Measurements from ENCODE around the gene SH3BP5. TPM values are rescaled to one million over a fixed set of nuclear protein-coding genes. Genes with fewer than 3 reads are reported as not detected.

Gene SH3BP5
- total and polyA plus RNA-seq, 2 experiments from 2014 or later = 15.9 to 16.3 TPM

DNA sequence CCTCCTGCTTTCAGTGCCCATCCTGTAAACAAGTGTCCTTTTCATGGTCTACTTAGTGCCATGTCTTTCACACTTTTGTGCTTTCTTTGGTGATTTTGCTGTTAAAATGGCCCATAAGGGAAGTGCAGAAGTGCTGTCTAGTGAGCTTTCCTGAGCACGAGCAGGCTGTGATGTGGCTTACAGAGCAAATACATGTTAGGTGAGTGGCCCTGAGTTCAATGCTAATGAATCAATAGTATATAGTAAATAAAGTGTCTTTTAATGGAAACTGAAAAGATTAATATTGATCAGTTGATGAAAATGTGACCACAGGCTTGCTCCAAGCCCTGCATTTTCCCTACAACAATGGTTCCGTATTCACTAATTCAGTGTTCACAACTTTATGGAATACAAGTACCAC, 5.7 kb downstream of the SH3BP5 start:
- Histone ChIP-seq H3K4me3 (no peak overlapping the region), H3K27me3 (no peaks in the 10 kb centered on the region), H3K4me1 (ENCODE audit: insufficient read depth) (peaks cover 46% of the 10 kb centered on the region), H3K9me3 (ENCODE audit: low read depth) (no peaks in the 10 kb centered on the region), H2AFZ (no peak overlapping the region), H3K9me2 (replicated peaks; ENCODE audit: insufficient read depth) (no peaks in the 10 kb centered on the region), H3K79me2 (peaks cover 63% of the 10 kb centered on the region), H3K36me3 (replicated peaks; ENCODE audit: insufficient read depth, low read depth) (no peaks in the 10 kb centered on the region), H3K4me2 (no peak overlapping the region), H3K27ac (peak overlapping the region; percentile 82), H4K20me1 (ENCODE audit: insufficient read depth, poor library complexity, severe bottlenecking) (no peaks in the 10 kb centered on the region)
- TF ChIP-seq EZH2phosphoT487 (IDR thresholded peaks at IDR 0.05; ENCODE audit: low read depth, severe bottlenecking, unreplicated experiment) = no peak
- TF ChIP-seq EZH2 (IDR thresholded peaks at IDR 0.05; ENCODE audit: borderline replicate concordance) = no peak
- TF ChIP-seq, protein P1, sequence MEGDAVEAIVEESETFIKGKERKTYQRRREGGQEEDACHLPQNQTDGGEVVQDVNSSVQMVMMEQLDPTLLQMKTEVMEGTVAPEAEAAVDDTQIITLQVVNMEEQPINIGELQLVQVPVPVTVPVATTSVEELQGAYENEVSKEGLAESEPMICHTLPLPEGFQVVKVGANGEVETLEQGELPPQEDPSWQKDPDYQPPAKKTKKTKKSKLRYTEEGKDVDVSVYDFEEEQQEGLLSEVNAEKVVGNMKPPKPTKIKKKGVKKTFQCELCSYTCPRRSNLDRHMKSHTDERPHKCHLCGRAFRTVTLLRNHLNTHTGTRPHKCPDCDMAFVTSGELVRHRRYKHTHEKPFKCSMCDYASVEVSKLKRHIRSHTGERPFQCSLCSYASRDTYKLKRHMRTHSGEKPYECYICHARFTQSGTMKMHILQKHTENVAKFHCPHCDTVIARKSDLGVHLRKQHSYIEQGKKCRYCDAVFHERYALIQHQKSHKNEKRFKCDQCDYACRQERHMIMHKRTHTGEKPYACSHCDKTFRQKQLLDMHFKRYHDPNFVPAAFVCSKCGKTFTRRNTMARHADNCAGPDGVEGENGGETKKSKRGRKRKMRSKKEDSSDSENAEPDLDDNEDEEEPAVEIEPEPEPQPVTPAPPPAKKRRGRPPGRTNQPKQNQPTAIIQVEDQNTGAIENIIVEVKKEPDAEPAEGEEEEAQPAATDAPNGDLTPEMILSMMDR (IDR thresholded peaks at IDR 0.05; ENCODE audit: poor library complexity) = no peak
- 88% methylated on average over 2 of the region's 2 CpGs for WGBS (ENCODE audit: low lambda C conversion rate, missing lambda C conversion rate)
- DNase-seq (ENCODE audit: low spot score) = no peak

DNA sequence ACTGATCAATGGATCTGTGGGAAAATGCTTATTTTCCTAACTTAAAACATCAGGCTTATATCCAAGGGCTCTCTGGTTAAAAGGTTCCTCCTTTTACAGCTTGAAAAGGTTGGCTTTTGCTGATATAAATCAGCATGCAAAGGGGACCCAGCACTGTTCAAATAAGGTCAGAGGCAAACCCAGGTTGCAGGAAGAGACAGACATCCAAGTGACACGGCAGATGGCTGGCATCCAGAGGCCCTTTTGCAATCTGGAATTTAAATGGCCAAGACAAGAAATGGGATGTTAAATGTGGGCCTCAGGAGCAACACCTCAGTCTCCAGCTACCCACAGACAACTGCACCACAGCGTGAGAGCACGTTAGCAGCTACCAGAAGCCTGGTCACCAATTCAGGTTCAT, 6.3 kb downstream of the SH3BP5 start:
- Histone ChIP-seq H3K36me3 (replicated peaks; ENCODE audit: insufficient read depth, low read depth) (no peaks in the 10 kb centered on the region), H3K27me3 (no peaks in the 10 kb centered on the region), H3K4me3 (no peak overlapping the region), H4K20me1 (ENCODE audit: insufficient read depth, poor library complexity, severe bottlenecking) (no peaks in the 10 kb centered on the region), H3K27ac (peak overlapping the region; percentile 82), H2AFZ (no peak overlapping the region), H3K79me2 (peaks cover 63% of the 10 kb centered on the region), H3K4me1 (ENCODE audit: insufficient read depth) (peaks cover 46% of the 10 kb centered on the region), H3K4me2 (peak overlapping the region; percentile 38), H3K9me2 (replicated peaks; ENCODE audit: insufficient read depth) (no peaks in the 10 kb centered on the region), H3K9me3 (ENCODE audit: low read depth) (no peaks in the 10 kb centered on the region)
- 53% methylated on average over 3 of the region's 3 CpGs for WGBS (ENCODE audit: low lambda C conversion rate, missing lambda C conversion rate)
- TF ChIP-seq, protein P1 (IDR thresholded peaks at IDR 0.05; ENCODE audit: poor library complexity) = no peak
- TF ChIP-seq EZH2phosphoT487 (IDR thresholded peaks at IDR 0.05; ENCODE audit: low read depth, severe bottlenecking, unreplicated experiment) (no peak), EZH2 (IDR thresholded peaks at IDR 0.05; ENCODE audit: borderline replicate concordance) (no peak)
- no peak for DNase-seq (ENCODE audit: low spot score)

DNA sequence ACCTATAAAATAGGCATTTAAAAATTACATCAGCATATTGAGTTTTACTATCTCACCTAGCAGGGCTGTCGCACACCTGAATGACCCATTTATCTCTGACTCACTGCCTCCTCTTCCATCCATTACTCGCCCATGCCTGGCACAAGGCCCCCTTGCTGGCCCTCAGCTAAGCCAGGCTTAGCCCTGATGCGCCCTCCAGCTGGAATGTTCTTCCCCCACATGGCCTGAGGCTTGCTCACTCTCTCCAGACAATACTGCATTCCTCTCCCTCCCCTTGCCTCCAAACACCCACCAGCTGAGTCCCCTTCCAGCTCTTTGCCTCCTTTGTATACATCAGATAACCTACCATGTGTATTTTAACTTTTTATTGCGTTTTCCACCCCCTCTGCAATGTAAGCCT, 7.2 kb downstream of the SH3BP5 start:
- Histone ChIP-seq H4K20me1 (ENCODE audit: insufficient read depth, poor library complexity, severe bottlenecking) (no peaks in the 10 kb centered on the region), H3K27ac (peak overlapping the region; percentile 82), H3K4me2 (peak overlapping the region; percentile 38), H3K4me1 (ENCODE audit: insufficient read depth) (peaks cover 51% of the 10 kb centered on the region), H3K27me3 (no peaks in the 10 kb centered on the region), H2AFZ (no peak overlapping the region), H3K36me3 (replicated peaks; ENCODE audit: insufficient read depth, low read depth) (no peaks in the 10 kb centered on the region), H3K79me2 (peaks cover 59% of the 10 kb centered on the region), H3K9me2 (replicated peaks; ENCODE audit: insufficient read depth) (no peaks in the 10 kb centered on the region), H3K4me3 (no peak overlapping the region), H3K9me3 (ENCODE audit: low read depth) (no peaks in the 10 kb centered on the region)
- 17% methylated on average over 4 of the region's 4 CpGs for WGBS (ENCODE audit: low lambda C conversion rate, missing lambda C conversion rate)
- TF ChIP-seq EZH2 (IDR thresholded peaks at IDR 0.05; ENCODE audit: borderline replicate concordance) = no peak
- no peak for TF ChIP-seq EZH2phosphoT487 (IDR thresholded peaks at IDR 0.05; ENCODE audit: low read depth, severe bottlenecking, unreplicated experiment)
- TF ChIP-seq, protein P1 (IDR thresholded peaks at IDR 0.05; ENCODE audit: poor library complexity) = no peak
- peak; percentile 75 for DNase-seq (ENCODE audit: low spot score)

DNA sequence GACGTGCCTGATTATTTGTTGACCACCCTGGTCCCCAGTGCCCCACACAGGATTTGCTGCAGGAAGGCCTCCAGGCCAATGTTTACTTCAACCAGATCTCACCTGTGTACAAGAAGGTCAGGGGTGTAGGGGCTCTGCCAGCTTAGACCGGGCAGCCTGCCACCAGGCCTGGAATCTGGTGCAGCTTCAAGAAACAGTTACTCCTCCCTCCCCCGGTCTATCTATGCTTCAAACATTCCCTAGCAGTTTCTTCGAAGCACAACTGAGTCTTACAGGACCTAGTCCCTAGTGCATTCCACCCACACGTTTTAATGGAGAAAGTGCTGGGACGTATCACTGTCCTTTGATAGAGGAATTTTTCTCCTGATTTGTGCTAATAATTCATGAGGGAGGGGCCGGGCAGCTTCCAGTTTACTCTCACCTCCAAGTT, 8.0 kb downstream of the SH3BP5 start:
- Histone ChIP-seq H3K4me2 (peak overlapping the region; percentile 38), H3K4me3 (no peak overlapping the region), H3K27me3 (no peaks in the 10 kb centered on the region), H3K36me3 (replicated peaks; ENCODE audit: insufficient read depth, low read depth) (no peaks in the 10 kb centered on the region), H3K4me1 (ENCODE audit: insufficient read depth) (peaks cover 53% of the 10 kb centered on the region), H4K20me1 (ENCODE audit: insufficient read depth, poor library complexity, severe bottlenecking) (no peaks in the 10 kb centered on the region), H3K27ac (peak overlapping the region; percentile 82), H2AFZ (no peak overlapping the region), H3K9me2 (replicated peaks; ENCODE audit: insufficient read depth) (no peaks in the 10 kb centered on the region), H3K9me3 (ENCODE audit: low read depth) (no peaks in the 10 kb centered on the region), H3K79me2 (peaks cover 60% of the 10 kb centered on the region)
- 35% methylated on average over 7 of the region's 7 CpGs for WGBS (ENCODE audit: low lambda C conversion rate, missing lambda C conversion rate)
- DNase-seq (ENCODE audit: low spot score) = no peak
- TF ChIP-seq EZH2 (IDR thresholded peaks at IDR 0.05; ENCODE audit: borderline replicate concordance) = no peak
- TF ChIP-seq, protein P1 (IDR thresholded peaks at IDR 0.05; ENCODE audit: poor library complexity) = no peak
- TF ChIP-seq EZH2phosphoT487 (IDR thresholded peaks at IDR 0.05; ENCODE audit: low read depth, severe bottlenecking, unreplicated experiment) = no peak

Data from hepatocyte (in vitro differentiated cells).